ENCODE measurements around the gene CFAP46. TPM values are rescaled to one million over a fixed set of nuclear protein-coding genes. Genes with fewer than 3 reads are reported as not detected.
A peak's percentile ranks its signal among the peaks of the same experiment; 100 is the strongest.

CFAP46 gene
- total RNA-seq, 1 donor from 2014 or later, result 6.1 TPM

DNA sequence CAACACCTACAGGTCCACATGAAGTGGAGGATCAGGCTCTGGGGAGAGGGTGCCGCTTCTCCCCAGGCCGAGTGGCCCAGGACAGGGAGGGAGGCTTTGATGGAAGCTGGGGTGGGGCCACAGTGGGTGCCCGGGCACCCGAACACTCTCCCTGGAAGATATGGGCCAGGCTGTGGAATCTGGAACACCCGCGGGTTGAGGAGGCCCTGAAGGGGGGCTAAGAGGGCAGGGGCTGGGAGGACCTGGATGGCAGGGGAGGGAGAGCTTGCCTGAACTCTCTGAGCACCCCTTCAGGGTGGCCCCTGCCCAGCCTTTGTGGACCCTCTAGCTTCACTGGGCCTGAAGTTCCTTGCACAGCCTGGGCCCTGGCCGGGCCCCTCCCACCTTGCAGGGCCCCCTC lies 151.9 kb downstream of the CFAP46 start:
- no peak for DNase-seq (ENCODE audit: low read depth)

DNA sequence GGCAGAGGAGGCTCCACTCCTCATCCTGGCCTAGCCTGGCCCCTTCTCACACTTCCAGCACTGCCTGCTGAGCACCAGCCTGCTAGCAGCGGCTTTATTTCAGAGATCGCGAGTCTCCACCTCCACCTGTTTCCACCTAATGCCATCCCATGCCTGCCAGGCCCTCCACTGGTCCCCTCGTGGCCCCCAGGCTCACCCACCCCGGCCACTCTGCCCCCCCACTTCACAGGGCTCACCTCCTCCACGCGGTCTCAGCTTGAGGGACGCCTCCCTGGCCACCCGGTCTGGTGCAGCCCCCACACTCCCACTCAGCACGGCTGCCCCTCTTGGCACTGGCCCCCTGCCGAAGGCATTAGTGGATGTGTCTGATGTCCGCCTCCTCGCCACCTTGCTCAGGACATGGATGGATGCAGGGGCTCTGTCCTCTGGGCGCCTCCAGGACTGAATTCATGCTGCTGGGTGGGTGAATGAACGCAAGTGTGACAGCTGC lies 152.7 kb downstream of the CFAP46 start:
- DNase-seq (ENCODE audit: low read depth), result no peak

- peak; percentile 57 for DNase-seq (ENCODE audit: low read depth)
Observed at GRCh38 chr10:132788831-132789219, 153.5 kb downstream of the CFAP46 start.

- peak; percentile 5 for DNase-seq (ENCODE audit: low read depth)
Observed at GRCh38 chr10:132788180-132788830, 154.1 kb downstream of the CFAP46 start.

DNA sequence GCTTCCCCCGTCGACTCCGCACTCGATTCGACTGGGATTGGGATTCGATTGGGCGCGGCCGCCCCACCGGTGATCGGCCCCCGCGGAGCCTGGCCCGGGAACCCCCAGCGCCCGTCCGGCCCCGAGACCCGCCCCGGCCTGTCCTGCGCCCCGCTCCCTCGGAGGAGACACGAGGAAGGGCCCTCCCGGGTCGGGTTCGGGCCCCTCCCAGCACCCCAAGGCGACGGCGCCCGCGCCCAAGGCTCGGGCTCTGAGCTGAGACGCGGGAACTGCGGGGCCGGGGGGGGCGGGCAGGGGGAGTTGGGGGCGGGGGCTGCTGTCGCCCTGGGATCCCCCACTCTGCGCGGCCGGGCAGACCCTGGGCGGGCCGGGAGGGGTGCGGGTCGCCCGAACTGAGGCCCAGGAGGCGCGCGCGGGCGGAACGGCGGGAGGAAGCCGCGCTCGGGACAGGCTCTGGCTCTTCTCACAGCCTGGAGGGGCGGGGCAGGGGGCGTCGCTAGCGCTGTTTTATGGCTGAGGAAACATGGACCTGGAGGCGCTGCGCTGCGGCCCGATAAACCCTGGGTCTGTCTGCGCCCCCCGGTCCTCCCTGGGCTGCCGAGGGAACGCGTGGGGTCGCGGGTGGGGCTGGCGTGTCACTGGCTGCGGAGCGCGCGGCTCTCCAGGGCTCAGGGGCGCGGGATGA lies 154.7 kb downstream of the CFAP46 start:
- DNase-seq (ENCODE audit: low read depth), result no peak

DNA sequence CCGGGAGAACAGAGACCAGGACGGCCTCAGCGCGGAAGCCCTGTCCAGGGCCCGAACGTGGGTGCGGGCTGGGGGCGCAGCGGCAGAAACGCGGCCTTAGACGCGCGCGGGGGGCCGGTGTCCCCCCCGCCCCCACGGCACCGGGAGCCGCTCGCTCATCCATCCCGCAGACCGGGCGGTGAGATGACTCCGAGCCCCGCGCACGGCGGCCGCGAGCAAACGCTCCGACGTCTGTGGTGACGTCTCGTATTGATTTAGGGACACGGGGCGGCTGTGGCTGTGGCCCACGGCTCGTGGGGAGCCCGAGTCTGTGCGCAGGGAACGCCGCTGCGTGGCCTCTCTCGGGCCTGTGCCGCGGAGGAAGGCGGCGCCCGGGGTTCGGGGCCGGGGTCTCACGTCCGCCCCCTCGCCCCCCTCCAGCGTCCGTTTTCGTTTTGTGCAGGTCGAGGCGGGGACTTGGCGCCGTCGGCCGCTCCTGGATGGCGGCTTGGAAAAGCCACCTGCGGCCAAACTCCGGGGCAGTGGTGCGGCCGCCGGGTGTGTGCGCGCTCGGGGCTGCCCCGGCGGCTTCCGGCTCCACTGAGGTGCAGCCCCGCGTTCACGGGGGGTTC lies 155.4 kb downstream of the CFAP46 start:
- no peak for DNase-seq (ENCODE audit: low read depth)

DNA sequence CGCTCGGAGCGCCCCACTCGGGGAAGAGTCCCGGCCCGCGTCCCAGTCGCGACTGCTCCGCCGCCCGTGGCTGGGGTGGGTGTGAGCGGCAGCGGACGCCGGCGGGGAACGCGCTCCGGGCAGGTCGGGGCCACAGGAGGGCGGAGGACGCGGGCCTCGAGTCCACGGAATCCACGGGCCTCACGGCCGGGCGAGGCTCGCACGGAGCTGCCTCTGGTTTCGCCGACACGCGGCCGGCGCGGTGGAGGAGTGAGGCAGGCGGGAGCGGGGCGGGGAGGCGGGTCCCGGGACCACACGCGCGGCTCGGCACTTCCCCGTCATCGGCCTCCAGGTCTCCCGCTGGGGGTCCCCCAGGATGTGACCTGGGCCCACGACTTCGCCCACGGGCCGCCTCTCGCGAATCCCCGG lies 155.9 kb downstream of the CFAP46 start:
- no peak for DNase-seq (ENCODE audit: low read depth)

DNA sequence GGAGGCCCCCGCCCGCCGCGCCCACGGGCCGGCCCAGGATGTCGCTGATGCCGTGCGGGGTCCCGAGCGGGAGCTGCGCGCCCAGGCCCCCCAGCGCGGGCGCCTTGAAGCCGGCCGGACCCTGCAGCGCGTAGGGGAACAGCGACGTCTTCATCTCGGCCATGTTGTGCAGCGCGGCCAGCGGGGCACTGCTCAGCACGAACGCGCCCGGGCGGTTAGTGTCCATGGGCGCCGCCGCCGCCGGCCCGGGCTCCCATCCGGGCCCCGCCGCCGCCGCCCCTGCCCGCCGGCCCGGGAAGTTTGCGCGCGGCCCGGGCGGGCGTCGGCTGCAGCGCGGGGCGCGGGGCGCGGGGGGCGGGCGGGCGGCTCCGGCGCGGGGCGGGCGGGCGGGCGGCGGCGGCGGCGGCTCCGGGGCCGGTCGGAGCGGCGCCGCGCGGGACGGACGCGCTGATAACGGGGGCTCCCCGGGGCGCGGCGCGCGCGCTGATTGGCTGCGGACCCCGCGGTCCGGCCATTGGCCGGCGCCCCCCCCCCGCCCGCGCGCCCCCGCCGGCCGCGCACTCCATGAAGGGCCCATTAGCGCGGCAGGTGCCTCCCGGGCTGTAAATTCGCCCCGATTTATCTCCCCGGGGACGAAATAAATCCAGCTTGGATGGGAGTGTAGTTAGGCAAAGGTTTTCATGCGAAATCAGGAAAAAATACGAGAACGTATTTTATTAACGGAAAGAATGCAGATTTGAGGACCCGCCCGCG lies 156.5 kb downstream of the CFAP46 start, which contains the start of gene NKX6-2:
Gene NKX6-2, minus strand, starts transcription at position 425 of the 753 bp plus-strand sequence. Its CDS starts 199 bp downstream, at position 226.
- no peak for DNase-seq (ENCODE audit: low read depth)

- no peak for DNase-seq (ENCODE audit: low read depth)
Observed at GRCh38 chr10:132784866-132785722, 157.3 kb downstream of the CFAP46 start.

GRCh38 chr10:132783940-132784865 lies 158.2 kb downstream of the CFAP46 start:
- no peak for DNase-seq (ENCODE audit: low read depth)

DNA sequence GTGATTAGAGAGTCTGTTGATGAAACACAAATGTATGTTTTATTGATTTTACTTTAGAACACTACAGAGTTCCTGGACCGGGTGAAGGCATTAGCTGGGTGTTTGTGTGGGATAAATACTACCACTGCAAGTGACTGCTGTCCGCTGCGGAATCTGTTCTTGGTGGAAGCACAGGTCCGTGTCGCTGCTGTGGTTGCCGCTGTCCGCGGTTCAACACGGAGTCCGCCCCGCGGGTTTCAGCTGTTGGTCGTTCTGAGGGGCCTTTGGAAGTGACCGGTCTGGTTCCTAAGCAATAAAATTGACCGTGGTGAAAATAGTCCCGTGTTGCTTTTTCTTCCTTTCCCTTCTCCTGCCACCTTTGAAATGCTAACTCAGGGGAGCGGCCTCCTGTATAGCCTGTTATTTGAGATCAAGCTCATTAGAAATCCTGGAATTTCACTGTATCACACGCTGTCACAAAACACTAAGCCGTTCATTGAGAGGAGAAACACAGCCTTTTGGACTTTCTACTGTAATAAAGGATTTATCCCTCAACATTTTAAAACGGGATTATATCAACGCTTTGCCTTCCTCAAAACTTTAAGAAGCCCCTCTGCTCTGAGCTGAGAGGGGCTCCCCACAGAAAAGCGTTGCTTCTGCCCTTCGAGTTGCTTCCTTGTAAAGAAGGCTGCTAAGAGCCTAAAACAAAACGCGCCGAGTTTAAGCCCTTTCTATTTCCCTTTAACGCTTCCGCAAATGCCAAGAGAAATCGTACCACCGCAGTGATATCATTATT lies 159.0 kb downstream of the CFAP46 start:
- no peak for DNase-seq (ENCODE audit: low read depth)

GRCh38 chr10:132781556-132781955 lies 160.8 kb downstream of the CFAP46 start:
- DNase-seq (ENCODE audit: low read depth), result no peak

DNA sequence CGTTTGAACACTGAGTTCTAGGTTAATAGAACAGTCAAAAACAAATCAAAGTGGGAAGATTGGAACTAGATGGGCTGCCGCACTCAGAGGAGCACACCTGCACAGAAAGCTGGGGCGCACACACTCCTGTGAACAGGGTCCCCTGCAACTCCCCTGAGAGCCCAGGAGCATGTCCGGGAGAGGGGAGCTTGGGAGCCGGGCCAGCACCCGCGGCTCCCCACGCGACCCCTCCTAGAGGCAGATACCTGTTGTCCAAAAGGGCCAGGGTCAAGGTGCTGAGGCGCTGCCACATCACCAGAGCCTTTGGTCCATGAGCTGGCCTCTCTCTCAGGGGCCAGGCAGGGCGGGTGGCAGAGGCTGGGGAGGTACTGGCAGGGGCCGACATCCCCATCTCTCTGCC lies 162.0 kb downstream of the CFAP46 start:
- no peak for DNase-seq (ENCODE audit: low read depth)

DNA sequence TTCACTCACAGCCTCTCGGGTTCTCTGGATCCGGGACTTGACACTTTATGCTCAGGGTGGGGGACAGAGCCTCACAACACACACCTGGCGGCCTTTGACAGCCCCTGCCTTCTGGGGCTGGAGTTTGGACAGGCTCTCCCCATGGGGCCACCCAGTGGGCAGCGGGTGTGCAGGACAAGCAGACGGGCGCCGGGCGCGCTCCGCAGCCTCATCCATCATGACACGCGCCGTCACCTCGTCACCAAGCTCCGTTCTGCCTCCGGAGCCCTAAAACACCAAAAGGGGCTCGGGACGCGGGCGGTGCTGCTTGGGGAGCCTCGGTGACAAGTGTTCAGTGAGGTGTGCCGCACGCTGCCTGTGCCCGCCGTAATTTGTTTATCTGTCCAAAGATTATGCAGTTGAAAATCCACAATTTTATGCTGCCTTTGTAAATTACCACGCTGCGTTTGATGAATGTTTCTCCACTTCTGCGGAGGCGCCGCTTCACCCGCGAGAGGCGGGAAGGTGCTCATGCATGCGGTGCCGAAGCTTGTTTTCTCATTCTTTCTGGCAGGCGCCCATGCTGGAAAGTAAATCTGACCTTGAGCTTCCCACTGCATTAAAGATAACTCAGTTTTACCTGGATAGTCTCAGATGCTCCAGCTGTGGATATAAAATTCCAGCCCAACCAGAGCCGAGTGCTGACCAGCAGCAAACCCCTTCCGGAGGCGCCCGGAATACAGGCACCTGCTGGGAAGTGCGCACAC lies 162.6 kb downstream of the CFAP46 start:
- DNase-seq (ENCODE audit: low read depth), result no peak

GRCh38 chr10:132777441-132777840 lies 164.9 kb downstream of the CFAP46 start:
- DNase-seq (ENCODE audit: low read depth), result no peak

- no peak for DNase-seq (ENCODE audit: low read depth)
Observed at GRCh38 chr10:132776821-132777220, 165.5 kb downstream of the CFAP46 start.

- no peak for DNase-seq (ENCODE audit: low read depth)
Observed at GRCh38 chr10:132776186-132776585, 166.2 kb downstream of the CFAP46 start.

Data from renal cortical epithelial cell (primary cell).